ENCODE measurements around the gene XBP1.
"Not testable (repeated sequence)": the region's sequence is repeated elsewhere in the genome, so short reads cannot be mapped to it uniquely, and the experiment has no call there.

XBP1 gene

DNA sequence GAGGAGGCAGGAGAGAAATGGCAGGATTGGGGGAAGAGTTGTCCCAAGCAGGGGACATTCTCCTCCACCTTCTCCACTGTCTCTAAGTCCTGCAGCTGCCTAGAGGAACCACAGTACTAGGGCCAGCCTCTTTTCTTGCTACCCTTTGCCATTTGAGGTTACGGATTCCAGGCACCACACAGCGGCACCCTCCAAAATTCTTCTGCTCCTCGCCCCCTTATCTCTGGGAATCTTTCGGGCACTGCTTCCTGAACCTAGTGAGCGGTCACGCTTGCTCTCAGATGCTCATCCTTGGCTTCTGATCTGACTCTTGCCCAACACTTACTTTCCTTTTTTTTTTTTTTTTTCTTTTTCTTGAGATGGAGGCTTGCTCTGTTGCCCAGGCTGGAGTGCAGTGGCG lies 26.6 kb upstream of the XBP1 start:
- no peak for DNase-seq (ENCODE audit: low read depth)
- no peak overlapping the region for H3K4me3 ChIP-seq (ENCODE audit: low read length)
- TF ChIP-seq, protein P1, sequence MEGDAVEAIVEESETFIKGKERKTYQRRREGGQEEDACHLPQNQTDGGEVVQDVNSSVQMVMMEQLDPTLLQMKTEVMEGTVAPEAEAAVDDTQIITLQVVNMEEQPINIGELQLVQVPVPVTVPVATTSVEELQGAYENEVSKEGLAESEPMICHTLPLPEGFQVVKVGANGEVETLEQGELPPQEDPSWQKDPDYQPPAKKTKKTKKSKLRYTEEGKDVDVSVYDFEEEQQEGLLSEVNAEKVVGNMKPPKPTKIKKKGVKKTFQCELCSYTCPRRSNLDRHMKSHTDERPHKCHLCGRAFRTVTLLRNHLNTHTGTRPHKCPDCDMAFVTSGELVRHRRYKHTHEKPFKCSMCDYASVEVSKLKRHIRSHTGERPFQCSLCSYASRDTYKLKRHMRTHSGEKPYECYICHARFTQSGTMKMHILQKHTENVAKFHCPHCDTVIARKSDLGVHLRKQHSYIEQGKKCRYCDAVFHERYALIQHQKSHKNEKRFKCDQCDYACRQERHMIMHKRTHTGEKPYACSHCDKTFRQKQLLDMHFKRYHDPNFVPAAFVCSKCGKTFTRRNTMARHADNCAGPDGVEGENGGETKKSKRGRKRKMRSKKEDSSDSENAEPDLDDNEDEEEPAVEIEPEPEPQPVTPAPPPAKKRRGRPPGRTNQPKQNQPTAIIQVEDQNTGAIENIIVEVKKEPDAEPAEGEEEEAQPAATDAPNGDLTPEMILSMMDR (IDR thresholded peaks at IDR 0.05; ENCODE audit: insufficient read depth, low read depth, low read length, missing control alignments): no peak

DNA sequence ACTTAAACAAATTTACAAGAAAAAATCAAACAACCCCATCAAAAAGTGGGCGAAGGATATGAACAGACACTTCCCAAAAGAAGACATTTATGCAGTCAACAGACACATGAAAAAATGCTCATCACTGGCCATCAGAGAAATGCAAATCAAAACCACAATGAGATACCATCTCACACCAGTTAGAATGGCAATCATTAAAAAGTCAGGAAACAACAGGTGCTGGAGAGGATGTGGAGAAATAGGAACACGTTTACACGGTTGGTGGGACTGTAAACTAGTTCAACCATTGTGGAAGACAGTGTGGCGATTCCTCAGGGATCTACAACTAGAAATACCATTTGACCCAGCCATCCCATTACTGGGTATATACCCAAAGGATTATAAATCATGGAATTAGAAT lies 26.1 kb upstream of the XBP1 start:
- H3K4me3 ChIP-seq (ENCODE audit: low read length); DNase-seq (ENCODE audit: low read depth): not testable (repeated sequence)

DNA sequence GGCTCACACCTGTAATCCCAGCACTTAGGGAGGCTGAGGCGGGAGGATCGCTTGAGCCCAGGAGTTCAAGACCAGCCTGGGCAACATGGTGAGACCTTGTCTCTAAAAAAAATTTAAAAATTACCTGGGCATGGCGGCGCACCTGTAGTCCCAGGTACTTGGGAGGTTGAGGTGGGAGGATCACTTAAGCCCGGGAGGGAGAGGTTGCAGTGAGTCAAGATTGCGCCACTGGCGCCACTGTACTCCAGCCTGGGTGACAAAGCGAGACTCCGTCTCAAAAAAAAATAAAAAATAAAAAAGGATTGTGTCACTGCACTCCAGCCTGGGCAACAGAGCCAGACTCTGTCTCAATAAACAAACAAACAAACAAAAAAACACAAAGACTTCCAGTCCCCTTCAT lies 24.1 kb upstream of the XBP1 start:
- H3K4me3 ChIP-seq (ENCODE audit: low read length); DNase-seq (ENCODE audit: low read depth): not testable (repeated sequence)

DNA sequence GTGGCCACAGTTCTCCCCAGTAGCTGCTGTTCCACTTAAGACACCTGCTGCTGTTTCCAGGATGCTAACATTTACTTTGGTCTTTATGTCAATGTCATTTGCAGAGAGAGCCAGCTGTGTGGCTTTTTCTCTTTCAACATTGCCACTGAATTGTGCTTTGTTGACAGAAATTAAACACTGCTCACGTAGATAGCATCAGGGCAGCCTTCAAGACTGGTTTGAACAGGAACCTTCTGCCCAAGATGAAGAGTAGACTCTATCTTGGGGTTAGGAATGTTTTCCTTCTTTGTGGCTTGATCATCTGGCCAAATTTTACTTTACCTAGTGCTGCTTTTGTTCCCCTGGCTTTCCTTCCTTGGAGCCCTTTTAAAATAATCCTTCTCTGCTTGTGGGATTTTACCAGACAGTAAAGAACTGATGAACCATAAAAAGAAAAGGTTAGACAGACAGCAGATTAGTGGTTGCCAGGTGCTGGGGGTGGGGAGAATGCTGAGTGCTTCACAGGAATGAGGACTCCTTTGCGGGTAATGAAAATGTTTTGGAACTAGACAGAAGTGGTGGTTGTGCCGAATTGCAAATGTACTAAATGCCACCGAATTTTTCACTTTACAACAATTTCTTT lies 22.7 kb upstream of the XBP1 start:
- H3K4me3 ChIP-seq (ENCODE audit: low read length): no peak overlapping the region
- TF ChIP-seq, protein P1 (IDR thresholded peaks at IDR 0.05; ENCODE audit: insufficient read depth, low read depth, low read length, missing control alignments): no peak
- DNase-seq (ENCODE audit: low read depth): no peak

DNA sequence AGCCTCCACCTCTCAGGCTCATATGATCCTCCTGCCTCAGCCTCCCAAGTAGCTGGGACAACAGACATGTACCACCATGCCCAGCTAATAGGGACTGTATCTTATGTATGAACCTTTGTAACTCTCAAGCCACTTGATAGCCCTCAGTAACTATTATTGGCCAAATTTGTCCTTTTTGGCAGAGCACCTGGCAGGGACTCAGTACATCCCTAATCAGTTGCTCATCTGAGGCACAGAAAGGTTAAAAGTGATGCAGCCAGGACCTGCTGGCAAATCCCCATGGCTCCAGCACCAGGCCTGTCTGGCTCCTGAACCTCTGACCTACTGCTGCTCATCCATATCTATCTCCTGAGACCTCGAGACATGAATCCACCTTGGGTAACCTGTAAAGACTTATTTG lies 21.1 kb upstream of the XBP1 start:
- TF ChIP-seq, protein P1 (IDR thresholded peaks at IDR 0.05; ENCODE audit: insufficient read depth, low read depth, low read length, missing control alignments): no peak
- DNase-seq (ENCODE audit: low read depth): no peak

DNA sequence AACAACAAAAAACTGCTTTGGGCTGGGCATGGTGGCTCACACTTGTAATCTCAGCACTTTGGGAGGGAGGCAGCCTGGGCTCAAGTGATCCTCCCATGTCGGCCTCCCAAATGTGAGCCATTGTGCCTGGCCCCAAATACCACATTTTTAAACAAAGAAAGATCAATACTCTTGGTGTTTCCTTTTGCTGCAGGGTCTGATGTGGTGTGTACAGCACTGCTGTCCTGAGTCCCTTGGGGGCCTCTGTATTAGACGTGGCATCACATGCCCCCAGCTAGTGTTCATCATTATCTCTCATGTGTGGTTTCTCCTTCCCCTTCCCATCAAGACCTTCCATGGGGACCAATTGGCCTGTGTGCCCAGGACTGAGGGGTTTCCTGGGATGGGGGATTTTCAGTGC lies 20.5 kb upstream of the XBP1 start:
- DNase-seq (ENCODE audit: low read depth): no peak
- H3K4me3 ChIP-seq (ENCODE audit: low read length): no peak overlapping the region
- TF ChIP-seq, protein P1 (IDR thresholded peaks at IDR 0.05; ENCODE audit: insufficient read depth, low read depth, low read length, missing control alignments): no peak

More for the DNA sequence above, 21.1 kb upstream of the XBP1 start:
- no peak overlapping the region for H3K4me3 ChIP-seq (ENCODE audit: low read length)

DNA sequence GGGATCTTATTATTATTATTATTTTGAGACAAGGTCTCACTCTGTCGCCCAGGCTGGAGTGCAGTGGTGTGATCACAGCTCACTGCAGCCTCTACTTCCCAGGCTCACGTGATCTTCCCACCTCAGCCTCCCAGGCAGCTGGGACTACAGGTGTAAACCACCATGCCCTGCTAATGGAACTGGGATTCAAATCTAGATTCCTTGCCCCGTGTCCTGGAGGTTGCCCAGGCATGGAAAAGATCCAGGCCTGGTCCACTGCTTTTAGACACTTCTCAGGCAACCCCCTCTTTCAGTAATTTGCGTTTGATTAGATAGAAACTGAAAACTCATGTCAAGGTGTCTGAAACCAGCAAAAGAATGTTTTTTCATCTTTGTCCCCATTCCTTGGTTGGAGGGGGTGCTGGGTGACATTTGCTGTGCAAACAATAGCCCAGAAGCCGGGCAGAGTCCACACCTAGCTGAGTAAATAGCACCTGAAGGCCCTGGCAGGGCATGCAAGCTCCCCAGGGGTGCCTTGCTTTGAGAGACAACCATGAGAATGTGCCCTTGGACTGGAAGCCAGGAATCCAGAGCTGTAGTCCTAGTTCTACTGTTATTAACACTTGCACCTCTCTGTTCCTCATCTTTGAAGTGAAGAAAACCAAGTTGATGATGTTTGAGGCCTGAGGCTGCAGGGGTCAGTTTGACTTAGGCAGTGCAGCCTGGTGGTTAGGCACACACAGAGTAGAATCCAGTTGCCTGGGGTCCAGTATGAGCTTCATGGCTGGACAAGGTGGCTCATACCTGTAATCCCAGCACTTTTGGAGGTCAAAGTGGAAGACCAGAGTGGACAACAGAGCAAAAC lies 19.1 kb upstream of the XBP1 start:
- no peak overlapping the region for H3K4me3 ChIP-seq (ENCODE audit: low read length)
- DNase-seq (ENCODE audit: low read depth): no peak
- TF ChIP-seq, protein P1 (IDR thresholded peaks at IDR 0.05; ENCODE audit: insufficient read depth, low read depth, low read length, missing control alignments): no peak

Measured in epithelial cell of esophagus (primary cell).